GM18508 (cell line): ENCODE measurements around the gene SCARF2.
"Not testable (repeated sequence)": the region's sequence is repeated elsewhere in the genome, so short reads cannot be mapped to it uniquely, and the experiment has no call there.

Experiments
- ATAC-seq: cut with Tn5 transposase; IDR thresholded peaks from one replicate; pipeline ENCODE4 v1.9.1; 2021; ENCODE audit warnings: moderate number of reproducible peaks; ENCODE audit not compliant: insufficient read depth, unreplicated experiment

Gene SCARF2

GRCh38 chr22:20464096-20464614 lies 26.5 kb upstream of the SCARF2 start:
- no peak for ATAC-seq

DNA sequence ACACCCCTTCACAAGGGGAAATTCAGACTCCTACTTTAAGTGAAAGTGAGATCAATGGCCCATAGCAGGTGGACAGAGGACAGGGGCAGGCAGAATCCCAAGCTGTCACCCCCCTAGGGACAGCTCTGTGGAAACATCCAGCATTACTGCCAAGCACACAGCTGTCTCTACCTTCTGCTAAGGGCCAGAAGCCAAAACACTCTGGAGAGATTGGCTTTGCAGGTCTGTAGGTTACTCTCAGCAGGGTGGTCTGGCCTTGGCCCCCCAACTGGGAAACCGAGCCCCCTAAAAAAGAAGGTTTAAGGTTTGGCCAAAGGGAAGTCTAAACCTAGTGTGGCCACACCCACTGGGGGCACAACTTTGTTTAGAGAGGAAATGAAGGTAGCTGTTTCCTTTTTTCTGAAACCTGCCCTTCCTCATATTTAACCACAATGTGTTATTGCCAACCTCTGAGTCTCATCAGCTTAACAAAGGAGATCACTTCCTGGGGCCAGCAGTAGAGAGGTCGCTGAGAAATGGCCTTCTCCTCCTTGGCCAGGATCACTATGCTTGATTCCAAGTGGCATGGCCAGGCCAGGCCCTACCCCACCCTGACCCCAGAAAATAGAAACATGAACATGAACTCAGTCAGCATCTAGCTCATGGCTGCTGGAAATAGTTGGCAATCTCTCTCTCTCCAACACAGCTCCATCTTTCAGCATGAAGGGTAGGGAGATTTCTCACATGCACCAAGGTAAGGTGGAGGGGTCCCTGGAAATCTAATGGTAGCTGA lies 25.9 kb upstream of the SCARF2 start:
- no peak for ATAC-seq

DNA sequence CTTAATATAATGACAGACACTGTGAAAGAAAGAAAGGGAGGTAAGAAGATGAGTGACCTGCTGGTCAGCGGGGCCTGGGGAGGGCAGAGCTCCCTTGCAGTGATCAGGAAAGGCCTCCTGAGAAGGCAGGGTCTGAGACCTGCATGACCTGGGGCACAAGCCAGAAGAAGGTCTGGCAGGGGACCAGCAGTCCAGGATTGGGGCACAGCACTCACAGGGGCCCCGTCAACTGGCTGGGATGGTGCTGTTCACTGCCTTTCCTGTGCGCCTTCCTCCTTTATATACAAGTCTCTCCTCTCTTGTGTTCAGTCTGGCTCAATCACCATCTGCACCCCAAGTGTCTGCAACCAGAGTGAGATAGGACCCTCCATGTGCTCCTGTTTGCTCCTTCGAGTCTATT lies 22.2 kb upstream of the SCARF2 start:
- no peak for ATAC-seq

DNA sequence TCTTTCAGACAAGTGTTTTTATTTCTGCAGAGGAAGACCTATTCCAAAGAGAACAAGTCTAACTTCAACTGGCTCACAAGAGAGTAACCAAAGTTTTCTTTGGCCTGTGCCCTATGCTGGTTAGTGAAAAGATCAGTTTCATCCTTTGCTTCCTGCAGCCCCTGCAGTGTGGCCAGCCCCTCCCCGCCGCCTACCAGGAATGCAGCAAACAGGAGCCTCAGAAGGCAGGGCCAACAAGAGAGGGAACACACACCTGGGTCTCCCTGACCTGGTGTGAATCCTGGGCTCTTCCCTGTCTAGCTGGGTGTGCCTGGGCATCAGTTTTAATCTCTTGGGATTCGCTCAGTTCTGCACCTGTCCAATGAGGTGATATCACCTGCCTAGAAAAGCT lies 21.5 kb upstream of the SCARF2 start:
- no peak for ATAC-seq

GRCh38 chr22:20458530-20459151 lies 21.0 kb upstream of the SCARF2 start:
- no peak for ATAC-seq

DNA sequence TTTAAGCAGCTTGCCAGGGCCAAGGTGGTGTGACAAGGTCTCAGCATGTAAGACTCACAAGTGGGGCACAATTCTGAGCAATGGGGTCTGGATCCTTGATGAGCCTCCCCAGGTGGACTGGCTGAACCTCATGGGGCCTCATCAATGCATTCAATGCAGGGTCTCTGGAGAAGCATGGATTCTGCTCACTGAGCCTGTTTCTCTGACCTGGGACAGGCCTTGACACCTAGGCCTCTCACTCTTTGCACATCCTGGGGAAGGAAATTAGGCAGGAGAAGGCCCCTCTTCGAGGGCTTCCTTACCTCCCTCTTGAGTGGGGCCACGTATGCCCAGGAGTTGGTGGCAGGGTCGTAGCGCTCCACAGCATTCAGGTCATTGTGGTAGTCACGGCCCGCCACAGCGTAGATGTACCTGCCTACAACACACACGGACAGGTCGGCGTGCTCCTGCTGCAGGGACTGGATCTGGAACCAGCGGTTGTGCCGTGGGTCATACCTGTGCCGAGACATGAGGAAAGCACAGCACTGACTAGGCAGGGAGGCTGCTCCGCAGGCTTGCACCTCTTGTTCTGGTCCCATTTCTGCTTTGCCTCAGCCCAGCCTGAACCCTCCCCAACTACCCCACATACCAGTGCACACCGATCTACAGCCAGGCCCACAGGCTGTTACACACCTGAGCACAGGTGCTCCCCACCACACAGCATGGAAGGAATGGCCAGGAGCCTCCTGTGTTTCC lies 20.0 kb upstream of the SCARF2 start:
- no peak for ATAC-seq

DNA sequence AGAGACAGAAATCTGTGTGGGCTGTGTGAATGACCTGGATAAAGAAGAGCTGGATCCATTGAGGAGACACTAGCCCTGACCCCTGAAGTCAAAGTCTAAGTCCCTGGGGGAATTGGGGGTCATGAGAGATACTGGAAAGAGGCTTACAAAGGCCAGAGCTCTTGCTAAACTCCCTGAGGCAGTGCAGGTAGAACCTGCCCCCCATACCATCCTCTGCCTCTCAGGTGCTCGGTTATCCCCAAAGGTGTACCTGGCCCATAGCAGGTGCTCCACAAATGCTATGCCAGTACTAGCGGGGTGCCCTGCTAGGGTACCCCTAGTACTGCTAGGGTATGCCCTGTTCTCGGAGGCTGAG lies 19.1 kb upstream of the SCARF2 start:
- ATAC-seq, result no peak

DNA sequence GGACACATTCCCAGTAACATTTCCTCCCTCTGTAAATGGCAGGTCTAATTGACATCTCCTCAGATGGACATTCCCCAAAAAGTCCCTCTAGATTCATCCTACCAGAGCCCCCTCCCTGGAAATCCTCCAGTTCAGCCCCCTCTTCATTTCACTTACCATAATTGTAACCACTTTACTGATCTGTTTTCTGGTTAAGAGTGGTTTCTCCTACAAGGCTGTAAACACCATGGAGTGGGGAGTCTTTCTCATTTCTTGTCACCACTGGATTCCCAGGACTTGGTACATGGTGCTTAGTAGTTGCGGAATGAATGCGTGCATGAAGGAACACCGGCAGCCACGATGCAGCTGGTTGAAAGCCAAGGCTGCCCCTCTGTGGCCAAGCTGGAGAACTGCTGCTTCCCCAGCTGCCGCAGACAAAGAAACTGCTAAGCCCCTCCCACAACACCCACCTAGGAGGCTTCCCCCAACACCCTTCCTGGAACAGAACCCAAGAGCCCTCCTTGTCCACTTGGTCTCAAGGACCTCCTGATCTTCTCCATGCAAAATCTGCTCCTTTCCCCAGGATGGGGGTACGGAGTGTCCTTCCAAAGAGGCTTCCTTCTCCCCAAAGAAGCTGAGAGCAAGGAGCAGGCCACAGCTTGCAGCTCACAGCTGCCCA lies 18.6 kb upstream of the SCARF2 start:
- ATAC-seq, result no peak

GRCh38 chr22:20455709-20456063 lies 18.1 kb upstream of the SCARF2 start:
- ATAC-seq, result no peak

DNA sequence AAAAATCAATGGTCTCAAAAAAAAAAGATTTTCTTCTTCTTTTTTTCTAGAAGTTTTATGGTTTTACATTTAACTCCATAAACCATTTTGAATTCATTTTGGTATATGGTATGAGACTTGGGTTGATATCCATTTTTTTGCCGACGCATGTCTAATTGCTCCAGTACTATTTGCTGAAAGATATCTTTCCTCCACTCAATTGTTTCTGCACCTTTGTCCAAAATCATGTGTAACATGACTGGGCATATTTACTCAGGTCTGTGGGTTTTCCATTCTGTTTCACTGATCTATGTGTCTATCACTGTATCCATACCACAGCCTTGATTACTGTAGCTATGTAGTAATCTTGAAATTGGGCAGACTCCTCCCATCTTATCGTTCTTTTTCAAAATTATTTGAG lies 15.6 kb upstream of the SCARF2 start:
- ATAC-seq, result no peak

GRCh38 chr22:20451920-20452319 lies 14.3 kb upstream of the SCARF2 start:
- ATAC-seq, result no peak

GRCh38 chr22:20451129-20451778 lies 13.6 kb upstream of the SCARF2 start:
- not testable (repeated sequence) for ATAC-seq

GRCh38 chr22:20450551-20450906 lies 12.9 kb upstream of the SCARF2 start:
- no peak for ATAC-seq

DNA sequence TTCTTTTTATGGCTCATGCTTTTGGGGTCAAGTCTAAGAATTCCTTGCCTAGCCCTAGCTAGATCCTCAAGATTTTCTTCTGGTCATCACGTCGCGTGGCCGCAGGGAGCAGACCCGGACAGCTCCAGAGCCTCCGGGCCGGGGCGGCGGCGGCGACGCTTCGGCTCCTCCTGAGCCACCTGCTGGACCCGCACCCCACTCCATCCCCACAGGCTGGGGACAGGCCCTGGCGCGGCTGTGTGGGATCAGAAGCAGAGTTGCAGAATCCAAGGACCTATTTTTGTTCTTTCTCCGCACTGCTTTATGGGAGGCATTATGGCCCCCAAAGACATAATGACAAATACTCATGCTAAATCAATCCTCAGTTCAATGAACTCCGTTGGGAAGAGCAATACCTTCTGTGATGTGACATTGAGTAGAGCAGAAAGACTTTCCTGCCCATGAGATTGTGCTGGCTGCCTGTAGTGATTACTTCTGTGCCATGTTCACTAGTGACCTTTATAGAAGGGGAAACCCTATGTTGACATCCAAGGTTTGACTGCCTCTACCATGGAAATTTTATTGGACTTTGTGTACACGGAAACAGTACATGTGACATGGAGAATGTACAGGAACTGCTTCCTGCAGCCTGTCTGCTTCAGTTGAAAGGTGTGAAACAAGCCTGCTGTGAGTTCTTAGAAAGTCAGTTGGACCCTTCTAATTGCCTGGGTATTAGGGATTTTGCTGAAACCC lies 12.4 kb upstream of the SCARF2 start:
- no peak for ATAC-seq

- no peak for ATAC-seq
These were observed 11.0 kb upstream of the SCARF2 start for GRCh38 chr22:20448630-20449029.

- no peak for ATAC-seq
These were observed 8.9 kb upstream of the SCARF2 start for GRCh38 chr22:20446383-20446970.

GRCh38 chr22:20444325-20444724 lies 6.7 kb upstream of the SCARF2 start:
- ATAC-seq, result no peak

DNA sequence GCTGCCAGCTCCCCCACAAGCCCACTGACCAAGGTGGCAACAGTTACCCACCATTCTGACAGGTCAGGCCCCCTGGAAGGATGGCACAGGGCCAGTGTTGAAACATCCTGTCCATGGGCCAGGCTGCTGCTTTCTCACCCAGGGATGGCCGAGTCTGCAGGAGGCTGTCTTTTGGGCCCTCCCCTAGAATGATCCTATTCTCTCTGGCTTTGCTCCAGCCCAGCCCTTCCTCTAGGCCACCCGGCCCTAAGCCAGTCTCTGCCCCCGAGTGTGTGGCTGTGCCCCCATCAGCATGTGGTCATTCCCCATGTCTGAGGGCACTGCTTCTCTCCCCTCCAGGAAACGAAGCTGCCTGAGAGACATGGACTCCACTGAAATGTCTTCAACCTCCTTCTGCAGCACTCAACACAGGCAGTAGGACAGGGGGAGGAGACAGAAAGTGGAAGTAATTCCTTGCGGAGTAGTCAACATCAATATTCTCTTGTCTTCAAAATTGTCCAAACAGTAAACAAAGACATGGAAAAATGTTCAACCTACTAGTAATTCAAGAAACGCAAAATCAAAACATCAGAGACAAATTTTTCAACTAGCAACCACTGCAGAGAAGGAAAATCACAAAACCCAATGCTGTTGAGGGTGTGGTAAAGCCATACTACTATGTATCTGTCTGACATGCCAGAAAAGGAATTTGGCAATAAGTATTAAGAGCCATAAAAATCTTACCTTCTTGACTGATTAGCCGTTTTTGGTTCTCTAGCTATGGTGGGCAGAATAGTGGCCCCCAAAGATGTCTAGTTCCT lies 5.1 kb upstream of the SCARF2 start:
- ATAC-seq, result no peak
